ENCODE data around the gene TTLL5. TPM values are rescaled to one million over a fixed set of nuclear protein-coding genes. Genes with fewer than 3 reads are reported as not detected.

The TTLL5 gene
- polyA plus RNA-seq, 3 donors: 4.2 to 7.2 (median 4.7) TPM

DNA sequence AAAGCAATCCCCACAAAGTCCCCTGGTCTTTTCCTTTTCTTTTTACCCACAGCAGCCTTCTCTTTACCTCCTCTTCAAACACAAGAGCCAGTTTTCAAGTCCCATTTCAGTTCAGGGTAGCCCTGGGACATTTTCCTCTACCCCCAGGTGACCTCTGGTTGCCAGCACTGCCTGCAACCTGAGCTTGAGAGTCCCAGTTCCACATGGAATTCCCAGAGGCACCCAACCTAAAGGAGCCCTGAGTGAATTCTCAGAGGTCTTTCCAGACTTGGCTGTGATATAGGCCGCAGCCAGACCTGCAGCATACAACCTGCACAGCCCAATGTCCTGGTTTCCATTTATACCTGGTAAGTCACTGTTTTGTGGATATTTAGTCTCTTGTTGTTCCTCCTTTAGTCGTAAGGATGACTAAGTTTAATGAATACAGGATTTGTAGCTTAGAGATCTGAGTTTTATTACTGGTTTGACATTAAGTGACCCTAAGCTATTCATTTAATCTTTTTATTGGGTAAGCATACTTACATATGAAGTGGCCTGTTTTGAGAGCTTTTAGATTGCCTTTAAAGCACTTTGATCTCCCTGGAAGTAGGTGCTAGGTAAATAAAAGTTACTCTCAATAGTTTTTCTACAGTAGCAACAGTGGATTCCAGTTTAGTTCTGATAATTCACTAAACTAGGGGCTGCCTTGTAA lies 160.9 kb downstream of the TTLL5 start:
- no CpG with 5 or more reads among the region's 2 CpGs for WGBS (ENCODE audit: insufficient coverage)
- Histone ChIP-seq H4K20me1 (ENCODE audit: insufficient read depth, low read length) (no peaks in the 10 kb centered on the region), H3K27me3 (ENCODE audit: control insufficient read depth in 2 of 2, insufficient read depth in 2 of 2, low read length in 2 of 2) (no peaks in the 10 kb centered on the region), H3K4me3 (replicated peaks in 1 of 3; ENCODE audit: low read depth in 2 of 3, low read length in 3 of 3) (no peak overlapping the region), H3K36me3 (replicated peaks in 1 of 2; ENCODE audit: control insufficient read depth in 1 of 2, insufficient read depth in 2 of 2, low read length in 2 of 2) (peaks cover 3 to 9% of the 10 kb centered on the region in 2 donors), H3K79me2 (ENCODE audit: insufficient read depth, low read length) (no peaks in the 10 kb centered on the region), H3K9me3 (replicated peaks in 1 of 2; ENCODE audit: control insufficient read depth in 1 of 2, insufficient read depth in 1 of 2, low read length in 2 of 2) (no peaks in the 10 kb centered on the region), H3K9ac (ENCODE audit: insufficient read depth, low read length, poor library complexity, severe bottlenecking) (no peak overlapping the region), H3K27ac (ENCODE audit: low read depth in 1 of 2, low read length in 2 of 2) (no peak overlapping the region), H3K4me2 (replicated peaks; ENCODE audit: extremely low read depth, low read length, poor library complexity, severe bottlenecking) (no peak overlapping the region), H2AFZ (ENCODE audit: insufficient read depth, low read depth, low read length, poor library complexity, severe bottlenecking) (no peak overlapping the region), H3K4me1 (ENCODE audit: control insufficient read depth in 1 of 2, insufficient read depth in 2 of 2, low read length in 2 of 2) (peaks cover 3 to 6% of the 10 kb centered on the region in 2 donors)
- Mint-ChIP-seq H3K27me3 (ENCODE audit: low read depth in 3 of 3) (peaks cover 0 to 5% (median 0%) of the 10 kb centered on the region in 3 donors), H3K36me3 (peaks cover 40 to 47% of the 10 kb centered on the region in 2 donors), H3K4me1 (peaks cover 12% of the 10 kb centered on the region), H3K9me3 (no peaks in the 10 kb centered on the region), H3K4me3 (no peak overlapping the region), H3K27ac (peak overlapping the region in 2 of 7 donors; percentile 62 to 67)
- intact Hi-C loops (cut with micrococcal nuclease): no loop called here
- TF ChIP-seq, protein P1, sequence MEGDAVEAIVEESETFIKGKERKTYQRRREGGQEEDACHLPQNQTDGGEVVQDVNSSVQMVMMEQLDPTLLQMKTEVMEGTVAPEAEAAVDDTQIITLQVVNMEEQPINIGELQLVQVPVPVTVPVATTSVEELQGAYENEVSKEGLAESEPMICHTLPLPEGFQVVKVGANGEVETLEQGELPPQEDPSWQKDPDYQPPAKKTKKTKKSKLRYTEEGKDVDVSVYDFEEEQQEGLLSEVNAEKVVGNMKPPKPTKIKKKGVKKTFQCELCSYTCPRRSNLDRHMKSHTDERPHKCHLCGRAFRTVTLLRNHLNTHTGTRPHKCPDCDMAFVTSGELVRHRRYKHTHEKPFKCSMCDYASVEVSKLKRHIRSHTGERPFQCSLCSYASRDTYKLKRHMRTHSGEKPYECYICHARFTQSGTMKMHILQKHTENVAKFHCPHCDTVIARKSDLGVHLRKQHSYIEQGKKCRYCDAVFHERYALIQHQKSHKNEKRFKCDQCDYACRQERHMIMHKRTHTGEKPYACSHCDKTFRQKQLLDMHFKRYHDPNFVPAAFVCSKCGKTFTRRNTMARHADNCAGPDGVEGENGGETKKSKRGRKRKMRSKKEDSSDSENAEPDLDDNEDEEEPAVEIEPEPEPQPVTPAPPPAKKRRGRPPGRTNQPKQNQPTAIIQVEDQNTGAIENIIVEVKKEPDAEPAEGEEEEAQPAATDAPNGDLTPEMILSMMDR (IDR thresholded peaks at IDR 0.05): no peak
- no peak for DNase-seq

DNA sequence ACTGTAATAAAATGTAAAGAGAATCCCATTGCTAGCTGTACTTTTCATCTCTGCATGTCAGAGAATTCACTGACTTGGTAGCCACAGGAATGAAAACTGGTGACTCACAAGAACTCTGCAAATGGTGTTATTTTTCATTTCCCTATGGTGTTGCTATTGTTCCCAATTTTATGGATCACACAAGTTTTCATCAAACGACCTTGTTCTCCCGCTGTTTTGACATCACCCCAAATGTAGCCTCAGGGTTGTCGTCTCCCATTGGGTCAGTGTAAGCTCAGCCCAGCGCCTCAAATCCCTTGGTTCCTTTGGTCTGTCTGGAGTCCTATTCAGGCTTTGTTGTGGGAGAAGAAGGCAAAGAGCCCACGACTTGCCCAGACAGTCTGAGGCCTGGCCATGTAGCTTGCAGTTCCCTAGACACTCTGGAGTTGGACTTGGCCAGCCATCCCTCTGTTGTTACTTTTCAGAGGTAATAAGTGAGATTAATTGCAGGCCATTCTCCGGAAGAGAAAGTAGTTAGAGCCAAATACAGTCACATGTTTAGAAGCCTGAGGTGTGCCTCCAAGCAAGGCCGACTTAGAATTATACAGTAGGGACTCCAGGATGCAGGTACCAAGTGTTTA lies 161.6 kb downstream of the TTLL5 start:
- no peaks in the 10 kb centered on the region for H3K9me3 Mint-ChIP-seq
- H3K4me1 ChIP-seq (ENCODE audit: control insufficient read depth in 1 of 2, insufficient read depth in 2 of 2, low read length in 2 of 2): peaks cover 3 to 6% of the 10 kb centered on the region in 2 donors
- H3K4me1 Mint-ChIP-seq: peaks cover 12% of the 10 kb centered on the region
- intact Hi-C loops (cut with micrococcal nuclease): no loop called here
- H3K36me3 ChIP-seq (replicated peaks in 1 of 2; ENCODE audit: control insufficient read depth in 1 of 2, insufficient read depth in 2 of 2, low read length in 2 of 2): peaks cover 3 to 9% of the 10 kb centered on the region in 2 donors
- 93% methylated on average over 7 of the region's 7 CpGs for WGBS (ENCODE audit: insufficient coverage)
- H3K27ac ChIP-seq (ENCODE audit: low read depth in 1 of 2, low read length in 2 of 2): no peak overlapping the region
- peaks cover 37 to 43% of the 10 kb centered on the region in 2 donors for H3K36me3 Mint-ChIP-seq
- H2AFZ ChIP-seq (ENCODE audit: insufficient read depth, low read depth, low read length, poor library complexity, severe bottlenecking): no peak overlapping the region
- H3K27ac Mint-ChIP-seq: no peak overlapping the region
- H4K20me1 ChIP-seq (ENCODE audit: insufficient read depth, low read length): no peaks in the 10 kb centered on the region
- H3K27me3 Mint-ChIP-seq (ENCODE audit: low read depth in 3 of 3): peaks cover 0 to 5% (median 0%) of the 10 kb centered on the region in 3 donors
- no peaks in the 10 kb centered on the region for H3K9me3 ChIP-seq (replicated peaks in 1 of 2; ENCODE audit: control insufficient read depth in 1 of 2, insufficient read depth in 1 of 2, low read length in 2 of 2)
- no peak overlapping the region for H3K4me2 ChIP-seq (replicated peaks; ENCODE audit: extremely low read depth, low read length, poor library complexity, severe bottlenecking)
- no peak overlapping the region for H3K4me3 Mint-ChIP-seq
- no peak for DNase-seq
- no peaks in the 10 kb centered on the region for H3K79me2 ChIP-seq (ENCODE audit: insufficient read depth, low read length)
- no peaks in the 10 kb centered on the region for H3K27me3 ChIP-seq (ENCODE audit: control insufficient read depth in 2 of 2, insufficient read depth in 2 of 2, low read length in 2 of 2)
- H3K9ac ChIP-seq (ENCODE audit: insufficient read depth, low read length, poor library complexity, severe bottlenecking): no peak overlapping the region
- no peak overlapping the region for H3K4me3 ChIP-seq (replicated peaks in 1 of 3; ENCODE audit: low read depth in 2 of 3, low read length in 3 of 3)
- TF ChIP-seq, protein P1 (IDR thresholded peaks at IDR 0.05): no peak

All from CD14-positive monocyte (primary cell).